Activated T-cell treated with anti-CD3 and anti-CD28 coated beads, Interleukin-2, amount 50 U/mL, for 48 hours (primary cell): Measurements from ENCODE around the gene PRR15.
"Not testable (repeated sequence)": the region's sequence is repeated elsewhere in the genome, so short reads cannot be mapped to it uniquely, and the experiment has no call there.

ENCODE experiments used
- DNase-seq, 2 experiments: peaks; one replicate each; pipeline ENCODE4 v3.0.0-alpha.2; 2020

Gene PRR15, protein sequence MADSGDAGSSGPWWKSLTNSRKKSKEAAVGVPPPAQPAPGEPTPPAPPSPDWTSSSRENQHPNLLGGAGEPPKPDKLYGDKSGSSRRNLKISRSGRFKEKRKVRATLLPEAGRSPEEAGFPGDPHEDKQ

DNA sequence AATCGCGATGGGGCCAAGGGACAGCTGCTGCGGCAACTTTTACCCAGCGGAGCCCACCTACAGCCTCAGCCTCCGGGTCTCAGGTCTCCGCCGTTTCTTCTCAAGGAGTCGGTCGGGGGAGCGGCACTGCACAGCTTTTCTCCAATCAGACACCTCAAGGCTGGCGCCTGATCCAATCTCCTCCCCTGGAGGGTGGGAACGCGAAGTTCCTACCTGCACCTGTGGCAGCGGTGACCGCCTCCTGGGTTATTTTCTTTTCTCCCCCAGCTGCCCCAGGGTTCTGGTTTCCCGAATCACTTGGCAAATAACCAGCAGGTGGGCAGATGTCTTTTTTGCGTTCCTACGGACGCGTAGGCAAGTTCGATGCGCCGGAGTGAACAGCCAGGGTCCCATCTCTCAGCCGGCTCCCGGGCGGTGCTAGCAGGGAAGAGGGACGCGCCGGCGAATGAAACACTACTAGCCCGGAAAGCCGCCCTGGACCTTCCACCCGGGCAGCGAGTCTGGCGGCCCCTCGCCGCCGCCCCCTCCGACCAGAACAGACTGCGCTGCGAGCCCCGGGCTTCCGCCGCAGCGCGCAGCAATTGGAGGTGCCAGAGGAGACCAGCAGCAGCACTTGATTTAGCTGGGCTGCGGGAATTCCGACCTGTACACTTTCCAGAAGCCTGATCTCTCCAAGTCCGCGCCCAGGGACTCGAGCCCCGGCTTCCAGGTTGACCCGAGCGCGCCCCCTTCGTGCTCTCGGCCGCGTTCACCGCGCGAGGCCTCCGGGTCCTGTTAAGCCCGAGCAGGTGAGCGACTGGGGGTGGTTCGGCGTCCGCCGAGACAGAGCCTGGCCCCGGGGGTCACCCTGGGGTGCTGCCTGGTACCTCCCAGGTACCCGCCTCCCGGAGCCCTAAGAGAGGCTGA is at the start of gene PRR15:
Gene PRR15, plus strand, starts transcription at position 246 of the 906 bp plus-strand sequence. CDS start 2,495 bp downstream, outside the sequence.
- peak; percentile 31 to 42 for DNase-seq

DNA sequence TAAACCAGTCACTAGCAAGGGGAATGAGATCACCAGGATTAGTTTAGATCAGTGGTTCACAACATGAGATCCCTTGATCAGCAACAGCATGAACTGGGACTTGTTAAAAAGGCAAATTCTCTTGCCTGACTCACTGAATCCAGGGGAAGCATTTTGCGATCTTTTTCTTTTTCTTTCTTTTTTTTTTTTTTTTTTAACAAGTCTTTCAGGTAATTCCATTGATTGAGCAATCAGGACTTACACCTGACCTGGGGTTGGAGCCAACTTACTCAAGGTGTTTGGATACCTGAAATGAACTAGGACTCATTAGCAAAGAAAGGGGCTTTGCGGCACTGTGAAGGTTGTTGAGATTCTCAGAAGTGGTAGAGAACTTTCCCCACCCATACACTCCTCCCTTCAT is 47.1 kb upstream of the PRR15 start:
- DNase-seq: no peak

GRCh38 chr7:29518616-29519015 is 45.0 kb upstream of the PRR15 start:
- DNase-seq: no peak

DNA sequence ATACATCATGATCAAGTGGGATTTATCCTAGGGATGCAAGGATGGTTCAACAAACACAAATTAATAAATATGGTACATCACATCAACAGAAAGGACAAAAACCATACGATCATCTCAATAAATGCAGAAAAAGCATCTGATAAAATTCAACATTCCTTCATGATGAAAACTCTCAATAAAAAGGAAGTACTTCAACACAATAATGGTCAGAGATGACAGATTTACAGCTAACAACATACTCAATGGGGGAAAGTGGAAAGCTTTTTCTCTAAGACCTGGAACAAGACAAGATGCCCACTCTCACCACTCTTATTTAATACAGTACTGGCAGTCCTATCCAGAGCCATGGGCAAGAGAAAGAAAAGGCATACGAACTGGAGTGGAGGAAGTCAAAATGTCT is 39.9 kb upstream of the PRR15 start:
- no peak for DNase-seq

DNA sequence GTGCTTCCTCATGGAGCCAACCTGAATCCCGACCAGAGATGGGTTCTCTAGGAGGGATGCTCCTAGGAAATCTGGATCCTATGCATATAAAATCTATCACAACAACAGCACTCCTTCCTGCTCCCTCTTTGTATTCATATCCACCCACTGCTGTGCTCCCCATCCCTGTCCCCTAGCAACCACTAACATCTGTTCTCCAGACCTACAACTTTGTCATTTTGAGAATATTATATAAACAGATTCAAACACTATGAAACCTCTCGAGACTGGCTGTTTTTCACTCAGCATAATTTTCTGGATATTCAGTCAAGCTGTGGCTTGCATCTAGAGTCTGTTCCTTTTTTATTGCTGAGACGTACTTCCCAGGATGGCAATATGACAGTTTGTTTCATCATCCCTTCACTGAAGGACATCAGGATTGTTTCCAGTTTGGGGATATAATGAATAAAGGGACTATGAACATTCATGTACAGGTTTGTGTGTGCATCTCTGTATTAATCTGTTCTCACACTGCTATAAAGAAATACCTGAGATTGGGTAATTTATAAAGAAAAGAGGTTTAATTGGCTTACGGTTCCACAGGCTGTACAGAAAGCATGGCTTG is 36.0 kb upstream of the PRR15 start:
- no peak for DNase-seq

DNA sequence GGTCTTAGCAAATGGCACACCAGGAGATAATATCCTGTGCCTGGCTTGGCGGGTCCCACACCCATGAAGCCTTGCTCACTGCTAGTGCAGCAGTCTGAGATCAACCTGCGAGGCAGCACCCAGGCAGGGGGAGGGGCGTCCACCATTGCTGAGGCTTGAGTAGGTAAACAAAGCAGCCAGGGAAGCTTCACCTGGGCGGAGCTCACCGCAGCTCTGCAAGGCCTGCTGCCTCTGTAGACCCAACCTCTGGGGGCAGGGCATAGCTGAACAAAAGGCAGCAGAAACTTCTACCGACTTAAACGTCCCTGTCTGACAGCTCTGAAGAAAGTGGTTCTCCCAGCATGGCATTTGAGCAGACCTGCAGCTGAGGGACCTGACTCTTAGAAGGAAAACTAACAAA is 35.1 kb upstream of the PRR15 start:
- not testable (repeated sequence) for DNase-seq

GRCh38 chr7:29538389-29538788 is 25.2 kb upstream of the PRR15 start:
- no peak for DNase-seq

DNA sequence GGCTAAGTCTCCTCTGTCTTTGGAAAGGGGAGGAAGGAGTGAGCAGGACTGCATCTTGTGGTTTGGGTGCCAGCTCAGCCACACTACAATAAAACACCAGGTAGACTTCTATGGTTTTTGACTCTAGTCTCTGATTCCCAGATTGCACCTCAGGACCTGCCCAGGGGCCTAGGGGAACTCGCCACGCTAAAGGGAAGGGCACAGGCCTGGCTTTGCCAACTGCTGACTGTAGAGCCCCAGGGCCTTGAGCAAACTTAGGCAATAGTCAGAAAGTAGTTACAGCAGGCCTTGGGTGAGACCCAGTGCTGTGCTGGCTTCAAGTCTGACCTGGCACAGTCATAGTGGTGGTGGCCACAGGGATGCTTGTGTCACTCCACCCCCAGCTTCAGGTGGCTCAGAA is 24.2 kb upstream of the PRR15 start:
- no peak for DNase-seq

GRCh38 chr7:29547421-29547820 is 16.2 kb upstream of the PRR15 start:
- DNase-seq: no peak

DNA sequence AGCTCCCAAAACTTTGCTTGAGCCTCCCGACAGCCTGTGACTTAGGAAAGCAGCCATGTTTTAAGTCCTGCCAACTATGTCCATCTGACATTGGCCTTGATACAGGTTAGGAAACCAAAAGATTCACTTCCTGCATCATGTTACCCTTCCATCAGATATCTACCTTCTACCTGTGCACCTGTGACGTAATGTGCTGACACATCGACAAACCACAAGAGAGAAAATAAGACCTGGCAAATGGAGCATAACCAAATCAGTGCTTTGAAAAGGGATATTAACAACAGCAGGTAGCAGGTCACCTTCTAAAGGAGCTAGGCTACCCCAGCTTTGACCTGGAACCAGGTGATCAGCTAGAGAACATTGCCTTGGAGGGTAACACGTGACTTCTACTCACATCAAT is 14.8 kb upstream of the PRR15 start:
- no peak for DNase-seq

- DNase-seq: no peak
Measured at GRCh38 chr7:29552392-29552791, 11.2 kb upstream of the PRR15 start.

GRCh38 chr7:29555061-29555460 is 8.6 kb upstream of the PRR15 start:
- DNase-seq: no peak

GRCh38 chr7:29556405-29557195 is 7.0 kb upstream of the PRR15 start:
- no peak for DNase-seq

DNA sequence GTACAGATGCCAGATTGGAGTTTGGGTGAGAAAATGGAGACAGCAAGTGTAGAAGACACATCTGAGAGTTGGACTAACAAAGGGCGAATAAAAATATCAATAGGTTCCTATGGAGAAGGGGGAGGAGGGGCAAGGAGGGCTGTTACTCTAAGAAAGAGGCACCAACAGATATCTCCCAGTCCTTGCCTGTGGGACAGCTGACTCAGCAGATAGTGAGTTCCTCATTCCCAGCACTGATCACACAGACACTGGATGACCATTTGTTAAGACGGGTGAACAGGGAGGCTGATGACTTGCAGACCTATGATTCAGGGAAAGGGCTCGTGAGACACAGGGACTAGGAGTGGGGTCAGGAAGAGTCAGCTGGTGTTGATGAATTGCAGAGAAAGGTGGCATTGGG is 5.7 kb upstream of the PRR15 start:
- no peak for DNase-seq

GRCh38 chr7:29561271-29561670 is 2.4 kb upstream of the PRR15 start:
- no peak for DNase-seq

DNA sequence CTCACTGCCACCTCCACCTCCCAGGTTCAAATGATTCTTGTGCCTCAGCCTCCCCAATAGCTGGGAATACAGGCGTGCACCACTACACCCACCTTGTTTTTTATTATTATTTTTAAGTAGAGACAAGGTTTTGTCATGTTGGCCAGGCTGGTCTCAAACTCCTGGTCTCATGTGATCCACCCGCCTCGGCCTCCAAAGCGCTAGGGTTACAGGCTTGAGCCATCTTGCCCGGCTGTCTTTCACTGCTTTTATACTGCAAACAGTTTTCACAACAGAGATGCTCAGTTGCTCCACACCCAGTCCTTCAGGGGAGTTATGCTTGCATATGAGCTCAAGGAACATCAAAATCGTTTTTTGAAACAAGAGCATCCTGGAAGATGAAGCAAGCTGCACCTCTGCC is 1.3 kb upstream of the PRR15 start:
- no peak for DNase-seq

DNA sequence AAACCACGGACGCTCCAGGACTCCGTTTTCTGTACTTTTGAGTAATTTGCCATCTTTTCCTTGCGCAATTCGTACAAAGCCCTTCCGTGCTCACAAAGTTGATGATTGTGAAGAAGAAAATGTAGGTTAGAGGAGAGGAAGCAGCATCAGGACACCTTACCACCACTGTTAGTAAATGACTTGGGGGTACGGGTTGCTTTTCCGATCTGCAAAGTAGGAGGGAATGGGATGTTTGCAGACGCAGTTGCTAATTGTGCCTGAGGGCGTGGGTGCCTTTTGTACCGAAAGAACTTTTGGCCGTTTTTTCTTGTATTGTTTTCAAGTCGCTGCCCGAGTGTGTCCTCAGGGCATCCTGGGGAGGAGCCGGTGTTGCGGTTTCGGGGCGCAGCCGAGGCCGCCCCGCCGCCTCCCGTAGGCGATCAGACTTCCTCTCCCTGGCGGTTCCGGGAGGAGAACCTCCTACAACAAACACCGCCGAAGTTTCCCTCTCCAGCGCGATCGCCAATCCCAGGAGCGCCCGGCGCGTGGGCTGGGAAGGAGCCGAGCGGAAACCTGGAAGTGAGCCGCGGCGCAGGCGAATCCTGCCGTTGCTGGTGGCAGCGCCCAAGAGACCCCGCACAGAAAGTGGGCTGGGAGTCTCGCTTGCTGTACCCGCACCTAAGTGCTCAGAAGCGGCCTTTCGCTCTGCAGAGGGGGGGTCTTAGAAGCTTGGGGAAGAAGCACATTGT is 1.0 kb downstream of the PRR15 start:
- DNase-seq: peak; percentile 20 to 27

DNA sequence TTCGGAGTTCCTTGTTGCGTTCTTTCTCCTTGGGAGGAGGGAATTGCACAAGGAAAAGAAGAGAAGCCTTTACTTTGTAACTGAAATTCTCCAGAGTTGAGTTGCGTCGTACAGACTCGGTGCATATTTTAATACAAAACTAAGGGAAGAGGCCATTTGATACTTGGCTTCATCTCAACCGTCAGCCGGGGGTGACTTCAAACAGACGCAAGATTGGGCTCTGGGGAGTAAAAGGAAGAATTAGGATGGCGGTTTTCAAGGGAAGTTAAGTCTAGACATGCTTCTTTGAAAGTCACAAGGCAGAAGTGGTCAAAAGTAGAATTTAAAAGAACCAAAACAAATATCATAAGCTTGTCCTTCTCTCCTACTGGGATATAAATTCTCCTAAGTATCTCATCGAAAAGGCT is 1.6 kb downstream of the PRR15 start:
- no peak for DNase-seq

DNA sequence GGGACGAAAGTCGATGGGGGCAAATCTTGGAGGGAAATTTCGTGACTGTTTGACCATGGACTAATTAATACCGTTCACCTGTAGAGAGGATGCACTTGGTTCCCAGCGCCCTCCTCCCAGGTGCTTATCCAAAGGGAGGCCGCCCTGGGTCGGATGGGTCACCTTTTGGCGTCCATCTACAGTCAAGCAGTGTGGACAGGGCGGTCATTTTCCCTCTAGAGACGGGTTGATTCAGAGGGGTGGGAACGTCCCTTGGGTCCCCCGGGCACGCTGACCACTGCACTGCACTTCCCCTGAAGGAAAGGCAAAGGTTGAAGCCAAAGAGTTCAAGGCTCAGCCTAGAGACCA is 2.0 kb downstream of the PRR15 start:
- peak in 1 of 2 experiments; percentile 17 for DNase-seq

- peak; percentile 24 to 35 for DNase-seq
Measured at GRCh38 chr7:29565982-29566746, 2.5 kb downstream of the PRR15 start.

DNA sequence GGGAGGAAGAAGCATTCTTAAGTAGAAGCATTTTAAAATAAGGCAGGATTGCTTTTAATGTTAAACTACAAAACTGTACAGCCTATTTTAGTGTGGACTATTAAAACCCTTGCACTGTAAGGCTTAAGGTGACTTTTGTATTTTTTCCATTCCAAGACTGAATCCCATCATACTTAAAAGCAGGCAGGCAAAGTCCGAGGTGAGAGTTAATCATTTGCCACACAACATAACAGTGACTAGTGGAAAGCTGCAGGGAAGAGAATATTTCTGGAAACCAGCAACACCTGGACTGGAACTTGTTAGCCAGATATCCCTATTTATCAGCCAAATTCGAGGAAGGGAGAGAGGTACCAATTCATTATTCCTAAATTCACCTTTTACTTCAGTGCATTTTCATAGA is 3.5 kb downstream of the PRR15 start:
- DNase-seq: no peak

DNA sequence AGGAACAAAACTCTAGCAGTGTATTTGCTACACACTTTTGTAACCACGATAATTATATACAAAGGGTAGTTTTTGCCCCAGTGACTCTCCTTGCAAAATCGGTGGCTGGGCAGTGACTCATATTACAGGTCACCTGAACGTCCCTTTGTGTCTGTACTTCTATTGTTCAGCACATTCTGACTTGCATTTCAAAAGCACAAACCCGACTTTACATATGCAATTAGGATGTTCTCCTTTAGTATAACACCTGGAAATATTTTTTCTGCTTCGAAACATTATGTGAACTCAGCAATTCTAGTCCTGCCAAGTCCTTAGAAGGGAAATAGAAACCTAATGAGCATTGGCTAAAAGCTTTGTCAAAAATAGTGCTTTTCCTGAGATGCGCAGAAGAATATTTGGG is 6.0 kb downstream of the PRR15 start:
- DNase-seq: no peak
